ENCODE data around the gene LCOR.
"Not testable (repeated sequence)": the region's sequence is repeated elsewhere in the genome, so short reads cannot be mapped to it uniquely, and the experiment has no call there.

Gene LCOR

GRCh38 chr10:96831867-96832720 lies at the start of gene LCOR:
Gene LCOR (plus strand): TSS chr10:96832298. CDS start chr10:96949058, 116,760 bp downstream.
- DNase-seq, result peak; percentile 89

GRCh38 chr10:96784253-96784652 lies 47.8 kb upstream of the LCOR start:
- DNase-seq, result no peak

DNA sequence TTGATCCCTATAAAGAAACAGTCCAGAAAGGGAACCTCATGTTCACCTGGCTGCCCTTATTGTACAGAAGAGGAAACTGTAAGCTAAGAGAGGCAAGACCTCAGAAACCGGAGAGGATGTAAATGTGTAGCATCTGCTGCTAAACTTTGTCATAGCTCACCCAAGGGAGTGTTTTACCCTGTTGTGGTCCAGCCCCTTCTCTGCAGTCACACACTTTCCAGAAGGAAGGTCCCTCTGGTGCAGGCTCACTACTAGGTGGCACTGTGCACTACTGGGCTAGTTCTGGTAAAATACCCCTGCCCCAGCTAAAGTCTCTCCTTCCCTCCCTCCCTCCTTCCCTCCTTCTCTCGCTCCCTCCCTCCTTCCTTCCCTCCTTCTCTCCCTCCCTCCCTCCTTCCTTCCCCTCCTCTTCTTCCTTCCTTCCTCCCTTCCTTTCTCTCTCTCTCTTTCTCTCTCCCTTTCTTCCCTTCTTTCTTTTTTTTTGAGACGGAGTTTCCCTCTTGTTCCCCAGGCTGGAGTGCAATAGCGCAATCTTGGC lies 42.5 kb upstream of the LCOR start:
- DNase-seq, result no peak

DNA sequence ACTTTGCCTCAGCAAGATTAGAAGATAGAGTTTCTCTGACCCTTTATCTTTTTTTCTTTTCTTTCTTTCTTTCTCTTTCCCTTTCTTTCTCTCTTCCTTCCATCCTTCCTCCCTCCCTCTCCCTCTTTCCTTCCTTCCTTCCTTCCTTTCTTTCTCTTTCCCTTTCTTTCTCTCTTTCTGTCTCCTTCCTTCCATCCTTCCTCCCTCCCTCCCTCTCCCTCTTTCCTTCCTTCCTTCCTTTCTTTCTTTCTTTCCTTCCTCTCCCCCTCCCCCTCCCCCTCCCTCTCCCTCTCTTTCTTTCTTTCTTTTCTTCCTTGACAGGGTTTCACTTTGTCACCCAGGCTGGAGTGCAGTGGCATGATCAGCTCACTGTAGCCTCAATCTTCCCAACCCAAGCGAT lies 40.2 kb upstream of the LCOR start:
- DNase-seq, result no peak

GRCh38 chr10:96794836-96795733 lies 37.0 kb upstream of the LCOR start:
- no peak for DNase-seq

- no peak for DNase-seq
Measured at GRCh38 chr10:96797485-96797884, 34.6 kb upstream of the LCOR start.

- no peak for DNase-seq
Measured at GRCh38 chr10:96803288-96803664, 28.8 kb upstream of the LCOR start.

- DNase-seq, result no peak
Measured at GRCh38 chr10:96814264-96814663, 17.8 kb upstream of the LCOR start.

DNA sequence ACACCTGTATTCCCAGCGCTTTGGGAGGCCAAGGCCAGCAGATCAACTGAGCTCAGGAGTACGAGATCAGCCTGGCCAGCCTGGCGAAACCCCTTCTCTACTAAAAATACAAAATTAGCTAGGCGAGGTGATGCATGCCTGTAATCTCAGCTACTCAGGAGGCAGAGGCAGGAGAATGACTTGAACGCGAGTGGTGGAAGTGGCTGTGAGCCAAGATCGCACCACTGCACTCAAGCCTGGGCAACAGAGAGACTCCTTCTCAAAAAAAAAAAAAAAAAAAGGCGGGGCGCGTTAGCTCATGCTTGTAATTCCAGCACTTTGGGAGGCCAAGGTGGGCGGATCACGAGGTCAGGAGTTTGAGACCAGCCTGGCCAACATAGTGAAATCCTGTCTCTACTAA lies 13.1 kb upstream of the LCOR start:
- DNase-seq, result not testable (repeated sequence)

DNA sequence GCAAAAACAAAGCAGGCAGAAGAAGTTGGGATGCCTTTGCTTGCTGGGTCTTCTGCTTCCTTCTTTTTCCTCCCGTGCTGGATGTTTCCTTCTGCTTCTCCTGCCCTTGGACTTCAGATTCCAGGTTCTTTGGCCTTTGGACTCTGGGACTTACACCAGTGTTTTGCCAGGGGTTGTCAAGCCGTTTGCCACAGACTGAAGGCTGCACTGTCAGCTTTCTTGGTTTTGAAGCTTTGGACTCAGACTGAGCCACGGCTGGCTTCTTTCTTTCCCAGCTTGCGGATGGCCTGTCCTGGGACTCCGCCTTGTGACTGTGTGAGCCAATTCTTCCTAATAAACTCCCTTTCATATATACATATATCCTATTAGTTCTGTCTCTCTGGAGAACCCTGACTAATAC lies 11.3 kb upstream of the LCOR start:
- no peak for DNase-seq

- no peak for DNase-seq
Measured at GRCh38 chr10:96826438-96826837, 5.7 kb upstream of the LCOR start.

- no peak for DNase-seq
Measured at GRCh38 chr10:96828609-96829008, 3.5 kb upstream of the LCOR start.

DNA sequence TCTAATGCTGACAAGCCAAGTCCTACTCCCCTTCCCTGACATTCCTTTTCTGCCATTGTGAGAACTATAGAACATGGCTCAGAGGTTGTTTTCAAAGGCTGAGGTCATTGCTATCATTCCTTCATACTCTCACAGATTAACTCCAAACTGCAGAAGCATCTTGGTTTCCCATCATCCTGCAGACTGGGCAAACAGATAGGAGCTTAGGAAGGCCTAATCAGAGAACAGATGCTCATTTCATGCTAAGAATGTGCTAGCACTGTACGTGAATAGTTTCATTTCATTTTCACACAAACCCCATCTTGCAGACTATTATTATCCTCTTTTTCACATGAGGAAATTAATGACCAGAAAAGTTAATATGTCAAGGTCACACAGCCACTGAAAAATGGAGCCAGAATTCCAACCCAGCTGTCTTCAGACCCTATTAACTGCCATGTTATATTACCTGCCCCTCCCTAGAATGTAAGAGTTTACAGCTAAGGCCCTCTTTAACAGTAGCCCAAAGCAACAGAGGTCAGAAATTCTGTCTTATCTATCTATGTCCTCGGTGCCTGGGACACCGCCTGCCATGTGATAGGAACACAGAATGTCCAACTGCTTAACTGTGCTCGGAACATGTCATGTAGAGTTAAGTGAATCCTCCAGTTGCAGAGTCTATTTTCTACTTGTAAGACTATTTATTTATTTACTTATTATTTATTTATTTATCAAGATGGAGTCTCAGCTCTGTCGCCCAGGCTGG lies 2.9 kb upstream of the LCOR start:
- DNase-seq, result no peak

DNA sequence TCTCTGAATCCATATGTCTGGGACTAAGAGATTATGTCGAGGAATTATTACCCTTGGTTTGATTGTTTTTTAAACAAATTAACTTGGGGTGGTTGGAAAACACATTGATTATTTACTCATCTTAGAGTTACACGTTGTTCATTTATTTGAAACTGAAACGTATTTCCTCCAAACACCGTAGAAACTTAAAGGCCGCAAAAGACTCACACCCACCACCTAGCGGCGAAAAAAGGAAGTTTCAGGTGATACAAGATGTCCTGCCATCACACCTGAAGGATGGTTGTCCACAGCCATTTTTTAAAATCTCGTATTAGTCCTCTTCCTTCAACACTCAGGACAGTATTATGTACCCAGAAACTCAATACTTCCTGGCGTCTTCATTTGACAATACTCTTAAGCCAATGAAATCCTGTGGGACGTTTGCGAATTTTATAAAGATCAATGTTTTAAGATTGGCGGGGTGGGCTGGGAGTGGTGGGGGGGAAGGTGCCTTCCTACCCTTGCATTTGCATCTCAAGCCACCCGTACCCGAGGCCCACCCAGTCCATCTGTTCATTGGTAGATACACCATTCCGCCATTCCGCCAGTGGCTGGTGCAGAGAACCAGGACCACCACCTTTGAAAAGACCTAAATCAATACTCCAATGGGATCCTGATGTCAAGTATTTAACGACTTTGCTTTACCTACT lies 1.4 kb upstream of the LCOR start:
- DNase-seq, result peak; percentile 84

DNA sequence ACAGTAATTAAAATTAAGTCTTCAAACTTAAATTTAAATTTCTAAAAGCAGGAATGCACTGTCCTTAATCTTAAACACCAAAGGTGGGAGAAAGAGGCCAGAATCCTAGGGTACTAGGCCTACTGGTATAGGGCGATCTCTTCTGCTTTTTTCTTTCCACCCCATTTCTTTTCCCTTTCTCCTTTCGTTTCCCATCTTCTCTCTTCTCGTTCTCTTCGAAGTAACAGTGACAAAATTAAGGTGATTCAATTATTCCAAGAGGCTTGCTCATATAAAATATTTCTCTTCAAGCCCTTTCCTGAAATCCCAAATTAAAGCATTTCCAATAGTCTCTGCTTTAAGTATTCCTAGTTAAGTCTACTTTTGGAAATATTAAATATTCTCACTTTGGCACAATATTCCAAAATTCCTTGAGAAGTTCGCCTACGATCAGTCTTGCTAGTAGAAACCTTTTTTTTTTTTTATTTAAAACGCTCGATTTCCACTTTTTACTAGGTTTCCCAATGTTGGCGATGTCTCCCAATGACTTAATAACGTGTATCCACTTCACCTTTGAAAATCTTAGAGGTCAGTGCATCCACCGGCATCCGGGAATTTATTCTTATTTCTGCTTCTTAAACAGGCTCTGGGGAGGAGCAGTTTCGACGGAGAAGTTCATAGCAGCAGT lies 765 bp upstream of the LCOR start:
- DNase-seq, result no peak

DNA sequence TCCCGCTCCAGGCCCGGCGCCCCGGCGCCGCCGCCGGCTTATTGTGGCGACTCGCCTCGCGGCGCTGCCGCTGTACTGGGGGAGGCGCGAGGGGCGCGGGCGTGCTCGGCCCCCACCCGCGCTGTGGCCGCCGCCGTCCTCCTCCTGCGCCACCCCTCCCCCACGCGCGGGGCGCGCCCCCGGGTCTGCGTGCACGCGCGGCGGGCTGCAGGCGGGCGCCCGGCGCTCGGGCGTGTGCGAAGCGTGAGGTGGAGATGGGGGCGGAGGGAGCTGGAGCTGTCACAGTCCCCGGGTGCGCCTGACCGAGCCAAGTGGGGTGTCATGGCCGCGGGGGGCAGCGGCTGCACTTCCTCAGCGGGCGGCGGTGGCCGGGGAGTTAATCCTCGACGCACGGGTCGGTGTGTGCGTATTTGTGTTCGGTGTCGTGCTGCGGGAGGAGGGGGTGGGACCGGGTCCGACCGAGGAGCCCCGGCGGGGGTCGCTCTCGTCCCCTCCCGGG lies 672 bp downstream of the LCOR start:
- DNase-seq, result peak; percentile 93

GRCh38 chr10:96833220-96834001 lies 1.3 kb downstream of the LCOR start:
- DNase-seq, result no peak

DNA sequence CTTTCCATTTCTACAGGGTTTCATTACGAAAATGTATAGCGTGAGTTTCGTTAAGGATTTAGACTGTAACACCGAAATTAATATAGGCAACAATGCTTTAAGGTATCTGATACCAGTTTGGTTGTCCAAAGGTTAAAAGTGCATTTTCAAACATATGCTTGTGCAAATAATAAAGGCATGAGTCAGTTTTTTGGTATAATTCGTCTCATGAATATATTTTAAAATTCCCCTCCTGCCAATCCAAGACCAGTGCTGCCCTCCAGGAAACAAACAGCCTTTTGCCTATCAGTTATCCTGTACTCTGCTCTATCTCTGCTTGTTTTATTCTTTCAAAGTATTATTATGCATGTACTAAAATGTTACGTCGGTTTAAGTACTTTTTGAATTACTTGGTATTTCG lies 2.0 kb downstream of the LCOR start:
- no peak for DNase-seq

DNA sequence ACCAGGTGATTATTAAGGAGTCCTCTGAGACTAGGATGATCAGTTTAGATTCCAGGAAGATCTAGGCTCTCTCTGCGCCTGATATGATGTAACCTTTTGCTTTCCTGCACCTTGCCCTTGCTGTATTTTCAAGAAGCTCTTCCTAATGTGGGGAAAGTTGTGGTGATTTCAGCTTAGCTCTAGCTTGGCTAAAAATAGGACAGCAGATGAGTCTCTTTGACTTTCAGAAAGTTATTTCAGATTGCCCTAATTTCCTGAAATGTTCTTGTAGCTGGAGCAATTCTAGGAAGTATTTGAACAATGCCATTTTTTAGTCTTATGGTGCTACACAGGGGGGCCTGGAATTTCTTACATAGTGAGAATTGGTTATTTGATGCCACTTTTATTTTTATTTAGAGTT lies 3.8 kb downstream of the LCOR start:
- DNase-seq, result no peak

GRCh38 chr10:96838529-96838928 lies 6.4 kb downstream of the LCOR start:
- DNase-seq, result no peak
